Tibial nerve (tissue), 3 donors: ENCODE results near the gene TRMT112.

Experiments used
- POLR2A ChIP-seq, 2 donors: fragments of 450-650 bp; IDR thresholded peaks; one replicate each; pipeline ENCODE4 v1.6.1; 2017; ENCODE audit warnings: antibody characterized with exemption in 2 of 2, mild to moderate bottlenecking in 2 of 2, moderate library complexity in 2 of 2
- TF ChIP-seq, protein P1 (sequence below), 5 experiments: fragments of 200-600 bp in 3 of 5; fragments of 450-650 bp in 2 of 5; sonication (generic) in 3 of 5; IDR thresholded peaks; one replicate each; pipeline ENCODE4 v1.5.1; 2016 to 2019; ENCODE audit warnings: antibody characterized with exemption in 5 of 5, mild to moderate bottlenecking in 3 of 5, moderate library complexity in 2 of 5

- TF ChIP-seq POLR2A (IDR thresholded peaks at IDR 0.05), result no peak
- TF ChIP-seq, protein P1, sequence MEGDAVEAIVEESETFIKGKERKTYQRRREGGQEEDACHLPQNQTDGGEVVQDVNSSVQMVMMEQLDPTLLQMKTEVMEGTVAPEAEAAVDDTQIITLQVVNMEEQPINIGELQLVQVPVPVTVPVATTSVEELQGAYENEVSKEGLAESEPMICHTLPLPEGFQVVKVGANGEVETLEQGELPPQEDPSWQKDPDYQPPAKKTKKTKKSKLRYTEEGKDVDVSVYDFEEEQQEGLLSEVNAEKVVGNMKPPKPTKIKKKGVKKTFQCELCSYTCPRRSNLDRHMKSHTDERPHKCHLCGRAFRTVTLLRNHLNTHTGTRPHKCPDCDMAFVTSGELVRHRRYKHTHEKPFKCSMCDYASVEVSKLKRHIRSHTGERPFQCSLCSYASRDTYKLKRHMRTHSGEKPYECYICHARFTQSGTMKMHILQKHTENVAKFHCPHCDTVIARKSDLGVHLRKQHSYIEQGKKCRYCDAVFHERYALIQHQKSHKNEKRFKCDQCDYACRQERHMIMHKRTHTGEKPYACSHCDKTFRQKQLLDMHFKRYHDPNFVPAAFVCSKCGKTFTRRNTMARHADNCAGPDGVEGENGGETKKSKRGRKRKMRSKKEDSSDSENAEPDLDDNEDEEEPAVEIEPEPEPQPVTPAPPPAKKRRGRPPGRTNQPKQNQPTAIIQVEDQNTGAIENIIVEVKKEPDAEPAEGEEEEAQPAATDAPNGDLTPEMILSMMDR (IDR thresholded peaks at IDR 0.05), result no peak
These were observed 25.7 kb upstream of the TRMT112 start for GRCh38 chr11:64342869-64343745.
